Gastrocnemius medialis (tissue), 4 donors: ENCODE data around the gene LSAMP. TPM values are rescaled to one million over a fixed set of nuclear protein-coding genes. Genes with fewer than 3 reads are reported as not detected.

ENCODE experiments used
- ATAC-seq, 2 donors: fragments of 150-250 bp; one replicate each; pipeline ENCODE4 v1.9.1; 2016
- DNase-seq, 2 donors: peaks; one replicate each; pipeline ENCODE4 v3.0.0-alpha.2; 2019
- H3K27ac ChIP-seq, 4 donors: fragments of 200-600 bp; sonication (generic); 1 replicate in 1 of 4; 2 replicates in 3 of 4; pipeline ENCODE4 v1.5.1; 2016 to 2018; ENCODE audit warnings: mild to moderate bottlenecking in 2 of 4, moderate library complexity in 1 of 4
- H3K27me3 ChIP-seq, 3 donors: fragments of 200-600 bp; sonication (generic) in 2 of 3; 1 replicate in 1 of 3; 2 replicates in 2 of 3; pipeline versions ENCODE4 v1.5.1 to v1.6.0; 2016 to 2019; ENCODE audit warnings: mild to moderate bottlenecking in 1 of 3, moderate library complexity in 1 of 3
- H3K36me3 ChIP-seq, 2 donors: fragments of 200-600 bp; sonication (generic) in 1 of 2; one replicate each; pipeline ENCODE4 v1.5.1; 2017 to 2018
- H3K4me1 ChIP-seq, 2 donors: fragments of 200-600 bp; sonication (generic) in 1 of 2; one replicate each; pipeline ENCODE4 v1.5.1; 2016 to 2017; ENCODE audit warnings: mild to moderate bottlenecking in 2 of 2
- H3K4me3 ChIP-seq, 4 donors: fragments of 200-600 bp; sonication (generic) in 3 of 4; 1 replicate in 1 of 4; 2 replicates in 3 of 4; pipeline ENCODE4 v1.5.1; 2016 to 2019; ENCODE audit warnings: mild to moderate bottlenecking in 2 of 4
- H3K9me3 ChIP-seq, 3 donors: fragments of 200-600 bp; sonication (generic) in 2 of 3; 1 replicate in 1 of 3; 2 replicates in 2 of 3; pipeline ENCODE4 v1.5.1; 2016 to 2019
- CTCF ChIP-seq, 5 experiments: fragments of 450-650 bp in 3 of 5; fragments of 200-600 bp in 2 of 5; sonication (generic) in 2 of 5; IDR thresholded peaks in 4 of 5; conservative IDR thresholded peaks in 1 of 5; 1 replicate in 4 of 5; 2 replicates in 1 of 5; pipeline ENCODE4 v1.5.1; 2016 to 2019; ENCODE audit warnings: antibody characterized with exemption in 5 of 5, mild to moderate bottlenecking in 3 of 5, moderate library complexity in 3 of 5
- POLR2A ChIP-seq, 2 donors: fragments of 450-650 bp; IDR thresholded peaks; one replicate each; pipeline ENCODE4 v1.6.1; 2017; ENCODE audit warnings: antibody characterized with exemption in 2 of 2, mild to moderate bottlenecking in 2 of 2, moderate library complexity in 2 of 2
- in situ Hi-C, 4 donors: fragments of 200-750 bp; cut with MboI; loops; one replicate each; pipeline versions ENCODE4 v1.15.0 to v1.8.0; 2017; ENCODE audit warnings: low sequenced_read_pairs in 4 of 4
- intact Hi-C: fragments of 100-400 bp; cut with DNase I; formaldehyde crosslinking; loops from one replicate; pipeline ENCODE4 v1.15.1; 2023; ENCODE audit warnings: low total_unique reads
- total RNA-seq, 4 donors: library from RNA; depleted of rRNA; stranded (reverse); fragments of >200 nt; gene quantifications; one replicate each; pipeline versions ENCODE4 v1.1.0 to v1.2.3, GENCODE V29; 2016

Gene LSAMP
- total RNA-seq, 4 donors from 2014 or later = 0.07 to 0.10 TPM; not detected in 2

GRCh38 chr3:115975353-115975752 lies 469.9 kb downstream of the LSAMP start:
- ATAC-seq = no peak
- in situ Hi-C loops = no loop called here

GRCh38 chr3:115974940-115975339 lies 470.3 kb downstream of the LSAMP start:
- in situ Hi-C loops (no loop called here), intact Hi-C loops (no loop called here)
- Histone ChIP-seq H3K4me3 (no peak overlapping the region), H3K4me1 (no peaks in the 10 kb centered on the region), H3K27me3 (no peaks in the 10 kb centered on the region), H3K9me3 (no peaks in the 10 kb centered on the region), H3K36me3 (no peaks in the 10 kb centered on the region), H3K27ac (no peak overlapping the region)
- ATAC-seq = no peak
- no peak for TF ChIP-seq CTCF (IDR thresholded peaks at IDR 0.05 in 4 of 5, conservative IDR thresholded peaks at IDR 0.05 in 1 of 5)
- TF ChIP-seq POLR2A (IDR thresholded peaks at IDR 0.05) = no peak
- DNase-seq = no peak

More at GRCh38 chr3:115975353-115975752, 469.9 kb downstream of the LSAMP start:
- no peak for DNase-seq
- Histone ChIP-seq H3K9me3 (no peaks in the 10 kb centered on the region), H3K27ac (no peak overlapping the region), H3K4me3 (no peak overlapping the region), H3K36me3 (no peaks in the 10 kb centered on the region), H3K4me1 (no peaks in the 10 kb centered on the region), H3K27me3 (no peaks in the 10 kb centered on the region)
- intact Hi-C loops = no loop called here
- no peak for TF ChIP-seq POLR2A (IDR thresholded peaks at IDR 0.05)
- TF ChIP-seq CTCF (IDR thresholded peaks at IDR 0.05 in 4 of 5, conservative IDR thresholded peaks at IDR 0.05 in 1 of 5) = no peak

GRCh38 chr3:115968871-115969270 lies 476.4 kb downstream of the LSAMP start:
- TF ChIP-seq POLR2A (IDR thresholded peaks at IDR 0.05) (no peak), CTCF (IDR thresholded peaks at IDR 0.05 in 4 of 5, conservative IDR thresholded peaks at IDR 0.05 in 1 of 5) (no peak)
- no peak overlapping the region for H3K27ac ChIP-seq
- no peak for DNase-seq
- no peak overlapping the region for H3K4me3 ChIP-seq
- ATAC-seq = no peak
- no peaks in the 10 kb centered on the region for H3K9me3 ChIP-seq
- no peaks in the 10 kb centered on the region for H3K27me3 ChIP-seq
- intact Hi-C loops = no loop called here
- no peaks in the 10 kb centered on the region for H3K36me3 ChIP-seq
- in situ Hi-C loops = no loop called here
- no peaks in the 10 kb centered on the region for H3K4me1 ChIP-seq

- H3K4me3 ChIP-seq = no peak overlapping the region
- DNase-seq = peak in 1 of 2 donors; percentile 16
Observed at GRCh38 chr3:115961380-115961779, 483.9 kb downstream of the LSAMP start.

More at GRCh38 chr3:115961380-115961779, 483.9 kb downstream of the LSAMP start:
- Histone ChIP-seq H3K36me3 (no peaks in the 10 kb centered on the region), H3K27me3 (no peaks in the 10 kb centered on the region), H3K27ac (no peak overlapping the region), H3K9me3 (no peaks in the 10 kb centered on the region), H3K4me1 (no peaks in the 10 kb centered on the region)
- in situ Hi-C loops (no loop called here), intact Hi-C loops (no loop called here)
- peak in 1 of 2 donors; percentile 47 for ATAC-seq
- no peak for TF ChIP-seq POLR2A (IDR thresholded peaks at IDR 0.05)
- no peak for TF ChIP-seq CTCF (IDR thresholded peaks at IDR 0.05 in 4 of 5, conservative IDR thresholded peaks at IDR 0.05 in 1 of 5)
